Esophagus muscularis mucosa (tissue), 4 donors: Measurements from ENCODE around the gene NRIP1. TPM values are rescaled to one million over a fixed set of nuclear protein-coding genes. Genes with fewer than 3 reads are reported as not detected.

Experiments used
- DNase-seq: peaks from one replicate; pipeline ENCODE4 v3.0.0-alpha.2; 2017; ENCODE audit errors: extremely low spot score
- H3K27ac ChIP-seq, 4 donors: fragments of 200-600 bp; sonication (generic); replicated peaks in 1 of 4; 1 replicate in 3 of 4; 2 replicates in 1 of 4; pipeline ENCODE4 v1.5.1; 2016 to 2019; ENCODE audit warnings: mild to moderate bottlenecking in 1 of 4
- H3K27me3 ChIP-seq, 4 donors: fragments of 200-600 bp; sonication (generic); one replicate each; pipeline versions ENCODE4 v1.5.1 to v1.6.0; 2016 to 2019
- H3K36me3 ChIP-seq, 4 donors: fragments of 200-600 bp; sonication (generic); one replicate each; pipeline ENCODE4 v1.5.1; 2016 to 2019
- H3K4me1 ChIP-seq, 4 donors: fragments of 200-600 bp; sonication (generic); one replicate each; pipeline ENCODE4 v1.5.1; 2016 to 2019
- H3K4me3 ChIP-seq, 4 donors: fragments of 200-600 bp; sonication (generic); 1 replicate in 2 of 4; 2 replicates in 2 of 4; pipeline ENCODE4 v1.5.1; 2016 to 2019; ENCODE audit warnings: mild to moderate bottlenecking in 4 of 4, moderate library complexity in 1 of 4
- H3K9me3 ChIP-seq, 4 donors: fragments of 200-600 bp; sonication (generic); 1 replicate in 3 of 4; 2 replicates in 1 of 4; pipeline ENCODE4 v1.5.1; 2016 to 2019
- EP300 ChIP-seq: sonication (generic); formaldehyde crosslinking; IDR thresholded peaks from one replicate; pipeline ENCODE4 v1.6.1; 2017; ENCODE audit warnings: antibody characterized with exemption
- POLR2A ChIP-seq: fragments of 450-650 bp; IDR thresholded peaks from one replicate; pipeline ENCODE4 v1.6.1; 2017; ENCODE audit warnings: antibody characterized with exemption, moderate library complexity, mild to moderate bottlenecking, low read depth
- POLR2AphosphoS5 ChIP-seq, 2 donors: sonication (generic); formaldehyde crosslinking; IDR thresholded peaks; one replicate each; pipeline ENCODE4 v1.6.1; 2017; ENCODE audit warnings: antibody characterized with exemption in 2 of 2
- WGBS: methylation state at CpG from one replicate; pipeline ENCODE4 v1.1.5; 2018; 5-methylcytosine and 5-hydroxymethylcytosine counted together
- intact Hi-C: fragments of 100-400 bp; cut with DNase I; formaldehyde crosslinking; loops from one replicate; pipeline ENCODE4 v1.15.1; 2023
- total RNA-seq, 4 donors: library from RNA; depleted of rRNA; stranded (reverse); fragments of >200 nt; gene quantifications; one replicate each; pipeline versions ENCODE4 v1.1.0 to v1.2.1, GENCODE V29; 2016
- TF ChIP-seq, protein P1 (sequence below), 3 experiments: fragments of 200-600 bp in 2 of 3; fragments of 450-650 bp in 1 of 3; sonication (generic) in 2 of 3; IDR thresholded peaks; one replicate each; pipeline ENCODE4 v1.5.1; 2017 to 2019; ENCODE audit warnings: antibody characterized with exemption in 3 of 3, mild to moderate bottlenecking in 2 of 3, moderate library complexity in 1 of 3

The NRIP1 gene
- total RNA-seq, 4 donors from 2014 or later: 21.7 to 33.3 (median 28.5) TPM

DNA sequence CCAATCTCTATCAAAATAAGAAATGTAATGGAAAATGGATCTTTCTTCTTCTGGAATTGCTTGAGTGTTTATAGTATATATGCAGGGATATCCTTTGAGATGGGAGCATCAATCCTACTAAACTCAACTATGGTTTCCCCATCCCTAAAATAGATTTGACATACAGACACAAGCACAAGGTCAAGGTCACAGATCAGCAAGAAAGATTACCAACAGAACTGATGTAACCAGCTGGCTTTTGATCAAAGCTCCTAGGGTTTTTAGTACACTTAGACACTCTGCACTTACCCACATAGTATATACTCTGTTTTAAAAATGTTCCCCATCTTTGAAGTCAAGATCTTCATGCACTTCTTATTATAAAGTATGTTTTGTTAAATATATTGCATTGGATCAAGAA, 85.5 kb downstream of the NRIP1 start:
- H3K4me3 ChIP-seq: no peak overlapping the region
- peaks cover 7 to 8% (median 8%) of the 10 kb centered on the region in 4 donors for H3K4me1 ChIP-seq
- no peak for DNase-seq
- H3K9me3 ChIP-seq: no peaks in the 10 kb centered on the region
- no peak overlapping the region for H3K27ac ChIP-seq
- TF ChIP-seq, protein P1, sequence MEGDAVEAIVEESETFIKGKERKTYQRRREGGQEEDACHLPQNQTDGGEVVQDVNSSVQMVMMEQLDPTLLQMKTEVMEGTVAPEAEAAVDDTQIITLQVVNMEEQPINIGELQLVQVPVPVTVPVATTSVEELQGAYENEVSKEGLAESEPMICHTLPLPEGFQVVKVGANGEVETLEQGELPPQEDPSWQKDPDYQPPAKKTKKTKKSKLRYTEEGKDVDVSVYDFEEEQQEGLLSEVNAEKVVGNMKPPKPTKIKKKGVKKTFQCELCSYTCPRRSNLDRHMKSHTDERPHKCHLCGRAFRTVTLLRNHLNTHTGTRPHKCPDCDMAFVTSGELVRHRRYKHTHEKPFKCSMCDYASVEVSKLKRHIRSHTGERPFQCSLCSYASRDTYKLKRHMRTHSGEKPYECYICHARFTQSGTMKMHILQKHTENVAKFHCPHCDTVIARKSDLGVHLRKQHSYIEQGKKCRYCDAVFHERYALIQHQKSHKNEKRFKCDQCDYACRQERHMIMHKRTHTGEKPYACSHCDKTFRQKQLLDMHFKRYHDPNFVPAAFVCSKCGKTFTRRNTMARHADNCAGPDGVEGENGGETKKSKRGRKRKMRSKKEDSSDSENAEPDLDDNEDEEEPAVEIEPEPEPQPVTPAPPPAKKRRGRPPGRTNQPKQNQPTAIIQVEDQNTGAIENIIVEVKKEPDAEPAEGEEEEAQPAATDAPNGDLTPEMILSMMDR (IDR thresholded peaks at IDR 0.05): no peak
- TF ChIP-seq POLR2AphosphoS5 (IDR thresholded peaks at IDR 0.05) (no peak), EP300 (no peak), POLR2A (no peak)
- peaks cover 0 to 4% (median 0%) of the 10 kb centered on the region in 4 donors for H3K36me3 ChIP-seq
- intact Hi-C loops: no loop called here
- no peaks in the 10 kb centered on the region for H3K27me3 ChIP-seq

- intact Hi-C loops: no loop called here
These were observed 87.0 kb downstream of the NRIP1 start for GRCh38 chr21:14977814-14978213.

DNA sequence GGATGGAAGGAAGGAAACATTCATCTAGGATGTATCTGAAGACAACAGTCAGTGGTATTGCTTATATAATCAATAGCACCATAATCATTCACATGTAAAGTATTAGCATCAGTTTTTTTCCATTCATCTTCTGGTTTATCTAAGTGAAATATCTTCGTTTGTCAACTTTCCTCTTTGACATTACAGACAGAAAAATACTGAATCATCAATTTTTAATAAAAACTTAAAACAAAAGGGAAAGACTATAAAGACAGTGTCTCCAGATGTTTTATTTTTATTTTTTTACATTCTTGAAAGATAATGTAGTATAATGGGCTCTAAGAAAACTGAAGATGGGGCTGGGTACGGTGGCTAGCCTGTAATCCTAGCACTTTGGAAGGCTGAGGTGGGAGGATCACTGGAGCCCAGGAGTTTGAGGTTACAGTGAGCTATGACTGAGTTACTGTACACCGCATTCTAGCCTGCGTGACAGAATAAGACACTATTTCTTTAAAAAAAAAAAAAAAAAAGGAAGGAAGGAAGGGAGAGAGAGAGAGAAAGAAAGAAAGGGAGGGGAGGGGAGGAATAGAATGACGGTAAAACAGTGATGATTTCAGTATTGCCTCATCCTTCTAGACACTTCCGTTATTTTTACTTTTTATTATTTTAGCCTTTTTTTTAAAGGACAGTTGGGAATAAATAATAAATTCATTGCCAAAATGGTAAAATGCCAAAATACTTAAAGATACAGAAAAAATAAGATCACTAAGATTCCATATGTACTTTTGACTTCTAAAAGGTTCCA, 89.5 kb downstream of the NRIP1 start:
- no peak overlapping the region for H3K27ac ChIP-seq
- 76% methylated on average over 6 of the region's 6 CpGs for WGBS
- no peak overlapping the region for H3K4me3 ChIP-seq
- peaks cover 7 to 8% (median 8%) of the 10 kb centered on the region in 4 donors for H3K4me1 ChIP-seq
- H3K9me3 ChIP-seq: no peaks in the 10 kb centered on the region
- peaks cover 0 to 4% (median 0%) of the 10 kb centered on the region in 4 donors for H3K36me3 ChIP-seq
- intact Hi-C loops: no loop called here
- no peak for DNase-seq
- TF ChIP-seq POLR2AphosphoS5 (IDR thresholded peaks at IDR 0.05) (no peak), POLR2A (no peak), EP300 (no peak)
- TF ChIP-seq, protein P1 (IDR thresholded peaks at IDR 0.05): no peak
- H3K27me3 ChIP-seq: no peaks in the 10 kb centered on the region

More at GRCh38 chr21:14977814-14978213, 87.0 kb downstream of the NRIP1 start:
- TF ChIP-seq, protein P1 (IDR thresholded peaks at IDR 0.05): no peak
- no peak for TF ChIP-seq EP300
- TF ChIP-seq POLR2A: no peak
- TF ChIP-seq POLR2AphosphoS5 (IDR thresholded peaks at IDR 0.05): no peak
- Histone ChIP-seq H3K27ac (no peak overlapping the region), H3K36me3 (peaks cover 0 to 4% (median 0%) of the 10 kb centered on the region in 4 donors), H3K27me3 (no peaks in the 10 kb centered on the region), H3K4me1 (peaks cover 7 to 8% (median 8%) of the 10 kb centered on the region in 4 donors), H3K9me3 (no peaks in the 10 kb centered on the region), H3K4me3 (no peak overlapping the region)
- DNase-seq: no peak
- 93% methylated on average over 5 of the region's 5 CpGs for WGBS

GRCh38 chr21:14972678-14973077, 92.1 kb downstream of the NRIP1 start:
- no peak overlapping the region for H3K27ac ChIP-seq
- TF ChIP-seq POLR2A (no peak), POLR2AphosphoS5 (IDR thresholded peaks at IDR 0.05) (no peak), EP300 (no peak)
- TF ChIP-seq, protein P1 (IDR thresholded peaks at IDR 0.05): no peak
- intact Hi-C loops: no loop called here
- no peaks in the 10 kb centered on the region for H3K27me3 ChIP-seq
- no peak for DNase-seq
- peaks cover 5 to 13% (median 6%) of the 10 kb centered on the region in 4 donors for H3K36me3 ChIP-seq
- H3K4me1 ChIP-seq: peaks cover 0 to 7% (median 1%) of the 10 kb centered on the region in 4 donors
- no peaks in the 10 kb centered on the region for H3K9me3 ChIP-seq
- no peak overlapping the region for H3K4me3 ChIP-seq
- WGBS: 93% methylated on average over 6 of the region's 6 CpGs
